CD4-positive, alpha-beta T cell treated with Interferon alpha-2 for 1 hour (primary cell): ENCODE measurements around the gene TMSB4X.
"Not testable (repeated sequence)": the region's sequence is repeated elsewhere in the genome, so short reads cannot be mapped to it uniquely, and the experiment has no call there.

Experiments used
- DNase-seq, 2 donors: peaks; one replicate each; pipeline ENCODE4 v3.0.0-alpha.2; 2020 to 2022

Gene TMSB4X

DNA sequence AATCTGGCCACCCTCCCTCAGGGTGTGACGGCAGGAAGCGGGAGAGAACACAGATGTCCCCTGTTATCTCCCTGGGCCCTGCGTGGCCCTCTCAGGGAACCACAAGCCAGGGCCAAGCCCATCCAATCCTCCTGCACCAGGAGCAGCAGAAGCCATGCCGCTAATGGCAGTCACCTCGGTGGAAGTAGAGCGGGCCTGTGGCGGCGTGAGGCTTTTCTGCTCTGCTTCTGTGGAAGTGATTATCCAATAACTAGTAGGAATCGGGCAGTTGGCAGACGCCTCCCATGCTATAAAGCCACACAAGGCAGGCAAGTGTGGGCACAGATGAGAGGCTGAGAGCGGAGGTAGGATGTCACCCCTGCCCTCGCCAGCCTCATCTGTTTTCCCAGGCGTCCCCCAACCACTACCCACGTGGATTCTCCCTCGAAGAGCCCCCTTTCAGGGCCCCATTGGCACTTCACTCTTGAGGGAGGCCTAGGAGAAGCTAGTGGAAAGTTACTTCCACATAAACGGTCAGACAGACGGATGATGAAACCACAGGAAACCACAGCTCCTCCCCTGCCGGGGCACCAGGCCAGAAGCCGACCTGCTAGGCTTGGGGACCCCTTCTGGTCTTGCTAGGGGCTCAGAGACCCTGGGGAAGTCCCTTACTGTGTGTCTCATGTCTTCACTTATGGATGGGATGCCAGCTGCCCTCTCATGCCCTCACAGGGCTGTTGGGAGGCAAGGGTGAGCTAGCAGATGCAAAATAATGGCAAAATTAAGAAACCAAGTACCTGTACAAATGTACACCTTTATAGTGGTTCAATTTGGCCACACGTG, 18.8 kb upstream of the TMSB4X start:
- DNase-seq, result peak; percentile 79 to 81

DNA sequence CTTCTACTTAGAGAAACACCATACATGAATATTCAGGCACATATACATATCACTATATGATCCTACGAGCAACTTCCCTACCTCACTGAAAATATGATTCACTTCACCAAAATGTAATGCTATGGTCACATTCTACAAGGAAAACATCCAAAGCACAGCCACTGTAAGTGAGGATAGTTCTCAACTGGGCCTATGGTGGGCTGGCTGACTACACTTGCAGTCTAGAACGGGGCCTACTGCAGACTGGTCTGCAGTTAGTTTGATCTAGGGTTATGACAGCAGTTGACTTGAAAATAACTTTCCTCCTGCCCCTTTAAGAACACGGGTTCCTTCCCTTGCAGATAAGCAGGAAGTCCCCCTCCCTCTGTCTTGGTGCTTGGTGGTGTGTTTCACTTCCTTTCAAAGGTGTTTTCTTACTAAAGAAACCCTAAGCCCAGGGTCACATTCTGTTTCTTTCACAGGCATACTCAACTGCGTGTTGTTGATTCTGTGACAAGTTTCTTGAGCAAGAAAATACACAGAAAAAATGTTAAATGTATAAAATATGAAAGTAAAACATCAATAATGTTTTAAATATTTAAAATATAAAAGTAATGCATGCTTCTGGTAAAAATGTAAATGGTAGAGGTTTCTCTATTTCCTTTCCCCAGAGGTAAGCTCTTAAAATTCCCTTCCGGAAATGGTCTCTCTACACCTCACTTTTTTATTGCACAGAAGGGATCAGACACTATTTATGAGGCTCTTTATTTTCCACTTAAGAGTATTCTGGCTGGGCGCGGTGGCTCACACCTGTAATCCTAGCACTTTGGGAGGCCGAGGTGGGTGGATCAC, 18.0 kb upstream of the TMSB4X start:
- DNase-seq, result peak; percentile 80 to 84

DNA sequence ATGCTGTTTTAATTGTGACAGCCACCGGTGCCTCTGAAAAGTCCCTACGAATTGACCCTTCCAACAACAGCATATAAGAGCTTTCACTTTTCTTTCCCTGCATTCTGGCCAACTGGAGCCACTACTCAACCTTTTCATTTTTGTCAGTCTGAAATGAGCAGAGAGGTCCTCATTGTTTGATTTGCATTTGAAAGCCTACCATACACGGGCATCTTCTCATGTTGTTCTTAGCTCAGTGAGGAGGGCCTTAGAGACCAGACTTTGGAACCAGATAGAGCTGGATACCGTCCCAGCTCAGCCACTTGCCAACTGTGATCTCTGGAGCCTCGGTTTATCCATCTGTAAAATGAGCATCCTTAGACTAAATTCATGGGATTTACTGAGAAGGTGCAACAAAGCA, 16.9 kb upstream of the TMSB4X start:
- DNase-seq, result no peak

DNA sequence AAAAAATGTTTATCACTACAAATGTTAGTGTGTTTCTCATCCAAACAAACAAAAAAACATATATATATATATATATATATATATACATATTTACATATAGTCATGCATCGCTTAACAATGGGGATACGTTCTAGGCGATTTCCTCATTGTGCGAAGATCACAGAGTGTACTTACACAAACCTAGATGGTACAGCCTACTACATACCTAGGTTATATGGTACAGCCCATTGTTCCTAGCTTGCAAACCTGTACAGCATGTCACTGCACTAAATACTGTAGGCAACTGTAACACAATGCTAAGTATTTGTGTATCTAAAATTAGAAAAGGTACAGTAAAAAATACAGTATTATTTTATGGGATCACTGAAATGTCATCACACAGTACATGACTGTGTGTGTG, 16.4 kb upstream of the TMSB4X start:
- peak in 1 of 2 donors; percentile 32 for DNase-seq

DNA sequence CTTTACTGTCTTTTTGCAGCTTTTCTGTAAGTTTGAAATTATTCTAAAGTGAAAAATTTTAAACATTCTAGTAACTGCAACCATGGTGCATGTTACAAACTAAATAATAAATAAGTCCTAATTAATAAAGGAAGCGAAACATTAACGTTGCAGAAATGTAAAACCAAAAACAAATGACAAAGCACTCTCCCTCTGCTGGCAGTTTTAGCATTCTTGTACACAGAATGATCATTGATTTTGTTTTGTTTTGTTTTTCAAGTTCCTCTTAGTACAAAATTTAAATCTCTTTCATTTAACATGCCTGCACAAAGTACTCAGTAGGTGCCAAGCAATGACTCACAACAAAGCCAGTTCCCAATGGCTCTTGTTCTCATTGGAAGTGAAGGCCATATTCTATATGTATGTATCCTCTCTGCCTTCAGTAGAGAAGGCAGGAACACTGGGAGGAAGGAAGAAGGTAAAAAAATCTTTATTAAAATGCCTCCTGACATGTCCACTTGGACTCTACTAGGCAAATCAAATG, 13.7 kb upstream of the TMSB4X start:
- no peak for DNase-seq

DNA sequence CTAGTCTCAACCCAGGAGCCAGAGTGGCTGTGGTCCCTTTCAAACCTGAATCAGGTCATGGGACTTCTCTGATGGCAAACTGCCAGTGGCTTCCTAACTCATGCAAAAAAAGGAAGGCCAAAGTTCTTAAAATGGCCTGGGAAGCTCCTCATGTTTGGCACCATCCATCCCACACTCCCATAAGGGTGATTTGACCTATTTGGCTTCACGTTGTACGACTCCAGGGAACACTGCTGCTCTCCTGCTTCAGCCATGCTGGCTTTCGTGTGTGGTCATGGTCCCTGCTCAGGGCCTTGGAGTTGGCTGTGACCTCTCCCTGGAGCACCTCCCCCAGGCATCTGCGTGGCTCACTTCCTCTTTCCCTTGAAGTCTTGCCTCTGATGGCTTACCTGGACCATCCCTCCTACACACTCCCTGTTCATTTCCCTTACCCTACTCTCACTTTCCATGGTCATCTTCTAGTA, 12.8 kb upstream of the TMSB4X start:
- no peak for DNase-seq

DNA sequence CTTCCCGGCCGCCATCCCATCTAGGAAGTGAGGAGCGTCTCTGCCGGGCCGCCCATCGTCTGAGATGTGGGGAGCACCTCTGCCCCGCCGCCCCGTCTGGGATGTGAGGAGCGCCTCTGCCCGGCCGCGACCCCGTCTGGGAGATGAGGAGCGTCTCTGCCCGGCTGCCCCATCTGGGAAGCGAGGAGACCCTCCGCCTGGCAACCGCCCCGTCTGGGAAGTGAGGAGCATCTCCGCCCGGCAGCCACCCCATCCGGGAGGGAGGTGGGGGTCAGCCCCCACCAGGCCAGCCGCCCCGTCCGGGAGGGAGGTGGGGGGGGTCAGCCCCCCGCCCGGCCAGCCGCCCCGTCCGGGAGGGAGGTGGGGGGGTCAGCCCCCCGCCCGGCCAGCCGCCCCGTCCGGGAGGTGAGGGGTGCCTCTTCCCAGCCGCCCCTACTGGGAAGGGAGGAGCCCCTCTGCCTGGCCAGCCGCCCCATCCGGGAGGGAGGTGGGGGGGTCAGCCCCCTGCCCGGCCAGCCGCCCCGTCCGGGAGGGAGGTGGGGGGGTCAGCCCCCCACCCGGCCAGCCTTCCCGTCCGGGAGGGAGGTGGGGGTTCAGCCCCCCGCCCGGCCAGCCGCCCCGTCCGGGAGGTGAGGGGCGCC, 11.6 kb upstream of the TMSB4X start:
- DNase-seq, result not testable (repeated sequence)

DNA sequence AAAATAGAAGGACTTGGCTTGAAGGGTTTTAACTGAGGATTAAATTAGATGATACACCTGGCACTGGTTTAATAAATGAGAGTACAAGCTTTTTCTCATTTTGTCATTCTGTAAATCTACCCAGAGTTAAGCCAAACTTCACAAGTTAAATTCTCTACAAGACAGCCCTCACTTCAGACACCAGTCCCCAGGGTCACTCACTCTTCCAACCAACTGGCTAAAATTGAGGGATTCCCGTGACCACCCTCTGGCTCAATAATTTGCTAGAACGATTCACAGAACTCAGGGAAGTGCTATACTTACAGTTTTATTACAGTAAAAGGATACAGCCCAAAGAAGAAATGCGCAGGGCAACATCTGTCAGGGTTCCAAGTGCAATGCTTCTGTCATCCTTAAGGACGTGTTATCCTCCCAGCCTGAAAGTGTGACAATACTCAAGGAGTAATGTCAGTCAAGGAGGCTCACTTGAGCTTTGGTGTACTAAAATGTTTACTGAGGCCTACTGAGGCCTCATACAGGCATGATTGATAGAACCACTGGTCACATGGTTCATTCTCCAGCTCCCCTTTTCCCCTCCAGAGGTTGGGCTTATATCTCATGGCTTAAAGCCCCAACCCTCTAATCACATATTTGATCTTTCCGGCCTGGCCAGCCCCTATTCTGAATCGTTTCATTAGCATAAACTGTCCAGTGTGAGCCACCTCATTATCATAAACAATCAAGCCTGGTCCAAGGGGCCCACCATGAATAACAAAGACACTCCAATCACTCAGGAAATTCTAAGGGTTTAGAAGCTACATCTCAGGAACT, 9.6 kb upstream of the TMSB4X start:
- no peak for DNase-seq

DNA sequence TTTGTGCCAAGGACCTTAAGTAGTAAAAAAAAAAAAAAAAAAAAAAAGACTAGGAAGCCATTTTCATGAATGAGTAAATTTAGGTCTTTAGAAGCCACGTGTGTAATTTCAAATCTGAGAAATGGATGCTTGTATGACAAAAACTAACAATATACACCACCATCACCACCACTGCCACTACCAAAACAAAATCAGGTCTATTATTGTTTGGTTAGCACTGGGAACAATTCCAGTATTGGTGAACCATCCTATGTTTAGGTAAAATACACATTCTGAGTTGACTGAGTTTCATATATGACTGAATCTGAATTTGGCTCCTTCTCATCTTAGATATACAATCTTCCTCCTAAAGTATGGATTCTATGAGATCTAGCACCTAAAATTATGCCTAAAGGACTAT, 8.8 kb upstream of the TMSB4X start:
- DNase-seq, result no peak

DNA sequence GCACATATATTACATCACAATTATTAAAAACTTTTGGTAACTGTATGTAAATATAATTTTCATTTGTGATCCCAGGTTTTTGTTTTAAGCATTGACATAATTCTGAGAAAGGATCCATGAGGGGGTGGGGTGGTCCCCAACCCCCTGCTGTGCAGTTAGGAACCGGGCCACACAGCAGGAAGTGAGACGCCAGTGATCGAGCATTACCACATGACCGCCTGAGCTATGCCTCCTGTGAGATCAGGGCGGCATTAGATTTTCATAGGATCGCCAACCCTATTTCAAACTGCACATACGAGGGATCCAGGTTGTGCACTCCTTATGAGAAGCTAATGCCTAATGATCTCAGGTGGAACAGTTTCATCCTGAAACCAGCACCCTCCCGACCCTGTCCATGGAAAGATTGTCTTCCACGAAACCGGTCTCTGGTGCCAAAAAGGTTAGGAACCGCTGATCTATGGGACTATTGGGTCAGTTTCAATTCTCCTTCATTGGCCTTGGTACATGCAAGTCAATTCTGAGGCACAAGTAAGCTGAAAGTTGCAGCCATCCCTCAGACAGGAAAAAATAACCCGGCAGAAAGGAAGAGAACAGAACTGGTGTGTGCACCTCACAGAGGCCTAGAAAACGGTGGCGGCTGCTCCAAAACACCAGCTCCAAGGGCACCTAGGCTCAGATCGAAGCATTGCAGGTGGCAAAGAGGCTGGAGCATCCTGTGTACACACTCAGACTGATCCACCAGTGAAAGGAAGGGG, 7.0 kb upstream of the TMSB4X start:
- DNase-seq, result peak in 1 of 2 donors; percentile 43

DNA sequence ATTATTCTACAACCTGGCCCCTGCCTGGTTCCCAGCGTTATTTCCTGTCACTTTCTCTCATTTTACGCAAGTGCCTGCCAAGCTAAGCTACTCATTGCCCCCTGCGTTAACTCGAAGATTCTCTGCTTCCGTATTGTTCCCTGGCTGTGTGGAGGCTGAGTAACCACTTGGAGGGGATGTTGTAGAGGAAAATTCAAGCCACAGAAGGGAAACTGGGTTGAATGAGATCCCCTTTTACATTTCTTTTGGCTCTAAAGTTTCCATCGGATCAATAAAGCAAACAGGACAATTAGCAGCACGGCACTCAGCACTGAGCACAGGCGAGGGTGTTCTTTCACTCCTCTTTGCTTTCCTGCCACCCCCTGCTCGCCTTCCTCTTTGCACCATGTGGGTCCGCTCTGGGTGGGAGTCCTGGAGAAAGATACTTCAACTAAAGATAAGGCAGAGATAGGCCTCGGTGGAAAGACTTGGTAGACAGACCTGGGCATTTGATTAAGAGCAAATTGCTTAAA, 4.2 kb upstream of the TMSB4X start:
- DNase-seq, result peak; percentile 77 to 82

DNA sequence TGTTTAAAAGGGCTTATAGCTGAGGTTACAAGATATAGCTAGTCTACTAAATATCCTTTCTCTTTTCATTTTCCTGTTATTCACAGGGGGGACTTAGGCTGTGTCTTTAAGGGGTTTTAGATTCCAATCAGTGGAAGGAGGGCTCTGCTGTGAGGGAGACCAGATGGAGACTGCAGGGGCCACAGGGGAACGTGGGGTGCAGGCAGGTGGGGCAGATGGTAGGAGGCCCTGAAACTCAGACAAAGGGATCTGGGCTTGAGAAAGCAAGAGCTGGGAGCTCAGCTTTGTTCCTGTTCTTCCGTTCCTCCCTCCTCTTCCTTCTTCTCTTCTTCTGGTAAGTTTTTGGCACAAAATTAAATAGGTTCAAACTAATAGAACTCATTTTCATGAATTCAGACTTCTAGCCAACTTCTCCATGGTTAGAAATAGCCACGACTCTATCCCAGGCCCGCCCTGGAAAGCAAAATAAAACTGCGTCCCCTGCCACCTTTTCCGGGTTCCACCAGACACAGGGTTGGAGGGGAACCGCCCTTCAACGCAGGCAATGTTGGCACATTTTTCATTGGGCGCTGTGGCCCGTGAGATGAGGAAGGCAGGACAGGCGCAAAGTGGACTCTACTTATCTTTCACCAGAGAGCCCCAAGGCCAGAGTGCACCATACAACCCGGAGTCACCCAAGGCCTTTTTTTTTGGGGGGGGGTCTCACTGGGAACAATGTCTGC, 3.5 kb upstream of the TMSB4X start:
- peak in 1 of 2 donors; percentile 61 for DNase-seq

DNA sequence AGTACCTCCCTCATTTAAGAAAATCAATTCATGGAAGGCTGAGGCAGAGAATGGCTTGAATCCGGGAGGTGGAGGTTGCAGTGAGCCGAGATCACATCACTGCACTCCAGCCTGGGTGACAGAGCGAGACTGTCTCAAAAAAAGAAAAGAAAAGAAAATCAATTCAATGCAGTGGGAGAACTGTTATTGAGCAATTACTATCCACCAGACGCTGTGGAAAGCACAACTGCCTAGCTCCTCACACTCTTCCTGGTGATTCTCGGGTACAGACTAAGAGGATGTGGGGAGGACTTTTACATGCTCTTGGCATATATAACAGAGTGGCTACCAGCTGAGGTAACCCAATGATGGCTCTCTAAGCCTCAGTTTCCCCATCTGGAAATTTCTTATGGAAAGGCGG, 2.7 kb upstream of the TMSB4X start:
- DNase-seq, result peak in 1 of 2 donors; percentile 45

DNA sequence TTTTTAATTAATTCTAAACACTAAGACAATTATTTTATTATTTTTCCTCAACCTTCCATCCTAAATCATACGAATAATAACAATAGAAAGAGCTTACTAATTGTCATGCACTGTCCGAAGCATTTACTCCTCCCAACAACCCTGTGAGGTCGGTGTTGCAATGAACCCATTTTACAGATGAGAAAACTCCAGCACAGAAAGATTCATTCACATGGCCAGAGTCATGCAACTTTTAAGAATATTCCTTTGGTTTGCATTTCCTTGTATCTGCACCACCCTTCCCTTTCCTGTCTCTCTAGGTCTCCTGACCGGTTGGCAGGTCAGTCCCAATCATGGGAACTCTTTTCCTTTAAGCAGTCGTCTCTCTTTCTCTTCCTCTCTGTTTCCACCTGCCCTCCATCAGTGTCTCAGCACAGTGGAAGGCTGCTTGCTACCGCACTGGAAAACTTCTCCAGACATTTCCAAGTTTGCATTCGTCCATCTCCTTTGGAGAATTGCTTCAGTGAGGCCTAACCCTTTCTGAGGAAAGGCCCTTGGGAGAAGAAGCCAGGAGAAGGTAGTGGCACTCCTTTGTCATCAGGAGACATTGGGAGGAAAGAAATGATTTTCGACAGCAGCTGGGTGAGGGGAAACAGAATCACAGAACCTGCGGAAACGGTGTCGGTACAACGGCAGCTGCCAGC, 1.9 kb upstream of the TMSB4X start:
- DNase-seq, result peak in 1 of 2 donors; percentile 28

DNA sequence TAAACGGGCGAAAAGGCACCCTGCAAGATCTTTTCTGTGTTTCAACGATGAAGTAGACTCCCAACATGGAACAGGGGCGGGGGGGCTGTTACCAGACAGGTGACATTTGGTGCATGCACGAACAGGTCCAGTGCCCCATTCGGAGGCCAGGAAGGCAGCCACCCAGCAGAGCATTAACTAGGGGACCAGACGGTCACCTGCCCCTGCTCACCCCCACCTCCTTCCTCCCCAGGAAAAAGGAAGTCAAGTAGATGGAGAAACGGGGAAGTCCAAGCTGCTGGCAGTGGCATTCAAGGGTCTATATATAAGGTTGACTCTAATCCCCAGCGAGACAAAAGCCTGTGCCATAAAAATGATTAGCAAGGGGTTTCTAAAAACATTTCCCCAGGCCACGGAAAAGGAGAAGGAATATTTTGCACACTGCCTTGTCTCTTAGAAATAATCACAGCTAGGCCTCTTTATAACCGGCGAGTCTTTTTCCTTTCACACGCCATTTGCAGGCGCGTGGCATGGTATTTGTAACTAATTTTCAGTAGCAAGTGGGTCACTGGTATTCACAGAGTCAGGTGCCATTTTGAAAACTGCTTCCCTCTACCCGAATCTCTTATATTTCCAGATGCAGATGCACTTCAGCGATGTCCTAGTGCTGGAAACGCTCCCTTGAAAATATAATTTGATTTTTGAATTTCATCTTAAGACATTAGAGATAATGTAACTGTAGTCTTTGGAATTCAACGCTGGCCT, 1.2 kb upstream of the TMSB4X start:
- DNase-seq, result peak; percentile 57 to 63

DNA sequence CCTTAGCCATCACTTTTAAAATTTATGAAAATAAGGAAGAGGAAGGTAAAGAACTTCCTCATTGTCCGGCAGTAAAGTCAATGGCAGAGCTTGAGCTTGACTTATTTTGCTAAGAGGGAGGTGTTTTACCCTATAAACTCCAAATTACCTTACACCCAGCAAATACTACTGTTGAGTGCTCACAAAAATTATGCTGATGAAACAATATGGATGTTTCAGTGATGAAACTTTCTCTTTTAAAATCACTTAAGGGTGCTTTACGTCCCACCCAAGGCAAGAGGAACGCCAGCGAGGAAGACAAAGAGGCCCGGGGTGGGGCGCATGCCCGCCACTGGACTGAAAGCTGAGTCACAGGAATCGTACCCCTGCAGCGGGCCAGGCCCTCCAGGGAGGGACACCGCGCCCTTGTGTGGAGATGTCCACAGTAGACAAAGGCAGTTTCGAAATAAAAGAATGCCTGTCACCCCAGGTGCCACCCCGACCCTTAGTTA, 560 bp upstream of the TMSB4X start:
- peak; percentile 53 to 54 for DNase-seq

DNA sequence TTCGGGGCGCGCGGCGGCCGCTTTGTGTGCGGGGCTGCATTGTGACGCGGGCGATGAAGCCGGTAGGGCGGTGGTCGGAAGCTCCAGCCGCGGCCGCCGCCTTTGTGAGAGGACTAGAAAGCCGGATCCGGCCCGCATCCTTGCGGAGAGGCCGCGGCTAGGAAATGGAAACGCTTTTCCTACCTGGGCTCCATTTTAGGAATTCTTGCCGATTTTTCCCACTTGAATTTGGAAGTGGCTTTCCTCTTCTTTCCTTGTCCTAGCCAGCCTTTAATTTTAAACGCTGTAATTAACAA, 708 bp downstream of the TMSB4X start:
- peak; percentile 45 to 56 for DNase-seq

DNA sequence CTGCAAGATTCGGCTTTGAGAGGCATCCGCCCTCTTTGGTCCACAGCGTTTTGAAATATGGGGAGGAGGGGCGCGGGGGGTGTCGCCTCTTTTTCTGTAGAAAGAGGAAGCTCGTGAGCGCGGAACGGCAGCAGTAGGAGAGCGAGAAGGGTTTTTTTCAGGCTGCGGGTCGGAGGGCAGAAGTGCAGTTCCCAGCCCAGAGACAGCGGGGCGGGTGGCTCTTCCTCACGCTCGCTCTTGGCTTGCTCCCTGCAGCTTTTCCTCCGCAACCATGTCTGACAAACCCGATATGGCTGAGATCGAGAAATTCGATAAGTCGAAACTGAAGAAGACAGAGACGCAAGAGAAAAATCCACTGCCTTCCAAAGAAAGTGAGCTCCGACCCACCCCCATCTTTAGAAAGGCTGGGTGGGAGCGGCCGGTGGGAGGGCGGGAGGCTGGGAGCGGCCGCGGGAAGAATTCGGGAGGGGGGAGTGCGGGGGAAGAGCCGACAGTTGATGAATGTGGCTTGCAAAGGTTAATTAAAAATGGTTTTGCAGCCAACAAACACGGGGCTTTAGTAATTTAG, 1.2 kb downstream of the TMSB4X start:
- DNase-seq, result peak; percentile 53 to 74
